ENCODE data around the gene TSSK3.

The TSSK3 gene

DNA sequence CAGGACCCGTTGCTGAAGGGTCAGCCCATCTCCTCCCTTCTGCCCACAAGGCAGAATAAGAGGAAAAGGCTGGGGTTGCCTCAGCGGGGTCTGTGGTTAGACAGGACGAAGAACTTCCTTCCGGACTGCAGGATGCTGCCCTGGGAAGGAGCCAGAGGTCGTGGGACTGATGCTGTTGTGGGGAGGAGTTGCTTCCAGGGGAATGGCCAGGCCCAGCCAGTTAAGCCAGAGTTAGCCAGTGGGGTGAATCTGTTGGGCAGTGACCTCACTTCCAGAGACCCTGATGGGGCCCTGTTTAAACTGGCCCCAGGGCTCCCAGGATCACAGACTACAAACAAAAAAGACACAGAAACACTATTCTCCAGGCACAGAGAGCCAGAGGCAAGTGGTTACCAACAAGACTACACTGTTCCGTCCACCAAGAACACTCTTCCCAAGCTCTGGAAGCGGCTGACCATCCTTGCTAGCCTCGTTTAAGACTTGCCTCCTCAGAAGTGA, 13.1 kb upstream of the TSSK3 start:
- Histone ChIP-seq H2BK5ac (ENCODE audit: low read depth, low read length, poor library complexity) (no peak overlapping the region), H4K91ac (ENCODE audit: low read depth, low read length) (no peak overlapping the region), H3K18ac (ENCODE audit: low read length) (no peak overlapping the region), H3K4me1 (ENCODE audit: control insufficient read depth in 1 of 2, insufficient read depth in 2 of 2, low read length in 2 of 2) (peaks cover 17 to 27% of the 10 kb centered on the region in 2 experiments), H3K79me1 (ENCODE audit: low read length) (peaks cover 9% of the 10 kb centered on the region), H3K14ac (ENCODE audit: low read length) (no peak overlapping the region), H3K4me3 (ENCODE audit: low read depth, low read length) (no peak overlapping the region), H2BK12ac (ENCODE audit: low read length) (no peak overlapping the region), H4K8ac (ENCODE audit: low read depth, low read length) (no peak overlapping the region), H3K9me3 (ENCODE audit: insufficient read depth, low read depth, low read length) (peaks cover 2% of the 10 kb centered on the region), H3K23ac (ENCODE audit: low read length) (no peak overlapping the region), H3K36me3 (ENCODE audit: control insufficient read depth in 1 of 2, insufficient read depth in 2 of 2, low read length in 2 of 2) (no peaks in the 10 kb centered on the region), H3K27me3 (ENCODE audit: insufficient read depth, low read length) (no peaks in the 10 kb centered on the region), H3K27ac (ENCODE audit: low read depth, low read length) (peak overlapping the region; percentile 20), H3K4me2 (ENCODE audit: low read length) (no peak overlapping the region), H4K12ac (ENCODE audit: low read depth, low read length) (no peak overlapping the region), H3K79me2 (ENCODE audit: control insufficient read depth, insufficient read depth, low read length, poor library complexity) (peaks cover 5% of the 10 kb centered on the region), H2AFZ (ENCODE audit: insufficient read depth, low read length, poor library complexity) (no peak overlapping the region), H3K4ac (ENCODE audit: low read depth, low read length) (no peak overlapping the region), H2BK120ac (ENCODE audit: insufficient read depth, low read length, poor library complexity) (no peak overlapping the region), H2AK5ac (ENCODE audit: low read length) (no peak overlapping the region), H3K9ac (ENCODE audit: low read length) (no peak overlapping the region)
- no peak for DNase-seq
- WGBS (ENCODE audit: extremely low coverage, insufficient coverage, insufficient read length) = no CpG with 5 or more reads among the region's 8 CpGs

DNA sequence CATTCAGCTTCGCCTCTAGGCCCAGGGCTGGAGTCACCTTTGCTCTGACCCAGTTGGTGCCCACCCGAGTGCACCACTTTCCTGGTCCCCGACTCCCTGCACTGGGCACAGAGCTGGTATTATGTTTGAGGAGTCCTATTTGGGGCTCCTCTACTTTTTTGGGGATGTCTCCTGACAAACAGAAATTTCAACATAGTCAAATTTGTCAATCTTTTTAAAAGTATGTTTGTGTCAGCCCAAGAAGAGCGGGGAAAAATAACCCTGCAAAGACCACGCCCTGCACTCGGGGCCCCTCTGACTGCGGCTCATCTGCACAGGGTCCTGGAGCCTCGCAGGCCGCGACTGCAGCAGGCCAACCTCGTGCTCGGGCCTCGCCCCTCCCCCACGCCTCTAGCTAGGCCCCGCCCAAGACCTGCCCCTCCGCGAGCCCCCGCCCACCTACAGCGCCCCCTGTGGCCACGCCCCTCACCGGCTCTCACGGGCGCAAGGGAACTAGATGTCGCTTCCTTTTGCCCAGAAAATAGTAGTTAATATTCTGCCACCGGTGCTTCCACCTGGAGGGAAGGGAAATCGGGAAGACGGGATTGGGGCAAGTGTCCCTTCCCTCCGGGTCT, 11.4 kb upstream of the TSSK3 start:
- Histone ChIP-seq H3K27ac (ENCODE audit: low read depth, low read length) (peak overlapping the region; percentile 53), H3K23ac (ENCODE audit: low read length) (no peak overlapping the region), H3K79me2 (ENCODE audit: control insufficient read depth, insufficient read depth, low read length, poor library complexity) (peaks cover 5% of the 10 kb centered on the region), H2AK5ac (ENCODE audit: low read length) (no peak overlapping the region), H3K79me1 (ENCODE audit: low read length) (peaks cover 9% of the 10 kb centered on the region), H3K18ac (ENCODE audit: low read length) (peak overlapping the region; percentile 71), H4K12ac (ENCODE audit: low read depth, low read length) (no peak overlapping the region), H3K4me2 (ENCODE audit: low read length) (peak overlapping the region; percentile 68), H3K4me1 (ENCODE audit: control insufficient read depth in 1 of 2, insufficient read depth in 2 of 2, low read length in 2 of 2) (peaks cover 17 to 24% of the 10 kb centered on the region in 2 experiments), H4K91ac (ENCODE audit: low read depth, low read length) (peak overlapping the region; percentile 52), H2BK5ac (ENCODE audit: low read depth, low read length, poor library complexity) (peak overlapping the region; percentile 43), H4K8ac (ENCODE audit: low read depth, low read length) (peak overlapping the region; percentile 81), H3K9me3 (ENCODE audit: insufficient read depth, low read depth, low read length) (peaks cover 2% of the 10 kb centered on the region), H3K9ac (ENCODE audit: low read length) (no peak overlapping the region), H2BK120ac (ENCODE audit: insufficient read depth, low read length, poor library complexity) (no peak overlapping the region), H3K4ac (ENCODE audit: low read depth, low read length) (no peak overlapping the region), H3K27me3 (ENCODE audit: insufficient read depth, low read length) (no peaks in the 10 kb centered on the region), H3K14ac (ENCODE audit: low read length) (no peak overlapping the region), H3K4me3 (ENCODE audit: low read depth, low read length) (peak overlapping the region; percentile 78), H2AFZ (ENCODE audit: insufficient read depth, low read length, poor library complexity) (peak overlapping the region; percentile 32), H3K36me3 (ENCODE audit: control insufficient read depth in 1 of 2, insufficient read depth in 2 of 2, low read length in 2 of 2) (no peaks in the 10 kb centered on the region), H2BK12ac (ENCODE audit: low read length) (no peak overlapping the region)
- WGBS (ENCODE audit: extremely low coverage, insufficient coverage, insufficient read length) = no CpG with 5 or more reads among the region's 28 CpGs
- DNase-seq = peak; percentile 53 to 64

DNA sequence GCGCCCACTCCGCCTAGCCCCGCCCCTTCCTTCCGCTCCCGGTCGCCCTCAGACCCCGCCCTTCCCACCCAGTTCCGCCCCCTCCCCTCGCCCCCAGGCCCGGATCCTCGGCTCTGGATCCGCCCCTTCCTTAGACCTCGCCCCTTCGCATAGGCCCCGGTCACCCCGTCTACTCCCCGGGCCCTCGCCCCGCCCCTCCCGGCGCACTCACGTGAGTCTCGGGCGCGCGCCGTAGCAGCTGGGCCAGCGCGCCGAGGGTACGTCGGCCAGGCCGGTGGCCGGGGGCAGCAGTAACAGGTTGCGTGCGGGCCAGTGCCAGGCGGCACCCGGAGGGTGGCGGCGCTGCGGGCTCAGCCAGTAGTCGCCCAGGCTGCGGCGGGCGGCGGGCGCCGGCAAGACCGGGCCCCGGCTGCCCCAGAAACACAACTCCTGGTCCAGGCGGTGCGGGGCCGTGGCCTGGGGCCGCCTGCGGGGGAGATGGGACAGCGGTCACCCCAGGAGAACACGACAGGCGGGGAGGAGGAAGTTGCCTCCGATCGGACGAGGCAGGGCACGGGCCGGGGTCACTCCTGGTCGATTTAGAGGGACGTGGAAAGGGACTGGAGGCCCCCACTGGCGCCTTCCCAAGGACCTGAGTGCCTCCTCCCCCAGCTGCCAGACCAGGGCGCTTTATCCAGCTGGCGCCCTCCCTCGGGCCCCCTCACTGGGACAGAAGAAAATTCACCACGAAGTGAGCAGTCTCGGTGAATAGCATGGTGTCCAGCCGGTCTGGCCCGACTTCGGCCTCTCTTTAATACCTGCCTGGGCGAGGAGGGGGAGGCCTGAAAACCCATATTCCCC, 10.7 kb upstream of the TSSK3 start:
- Histone ChIP-seq H2AFZ (ENCODE audit: insufficient read depth, low read length, poor library complexity) (peak overlapping the region; percentile 83), H3K36me3 (ENCODE audit: control insufficient read depth in 1 of 2, insufficient read depth in 2 of 2, low read length in 2 of 2) (no peaks in the 10 kb centered on the region), H3K23ac (ENCODE audit: low read length) (no peak overlapping the region), H3K4ac (ENCODE audit: low read depth, low read length) (peak overlapping the region; percentile 50), H2AK5ac (ENCODE audit: low read length) (peak overlapping the region; percentile 1), H3K4me1 (ENCODE audit: control insufficient read depth in 1 of 2, insufficient read depth in 2 of 2, low read length in 2 of 2) (peaks cover 12 to 19% of the 10 kb centered on the region in 2 experiments), H3K18ac (ENCODE audit: low read length) (peak overlapping the region; percentile 82), H2BK5ac (ENCODE audit: low read depth, low read length, poor library complexity) (peak overlapping the region; percentile 77), H3K79me1 (ENCODE audit: low read length) (peaks cover 9% of the 10 kb centered on the region), H3K9ac (ENCODE audit: low read length) (peak overlapping the region; percentile 62), H2BK120ac (ENCODE audit: insufficient read depth, low read length, poor library complexity) (peak overlapping the region; percentile 72), H3K79me2 (ENCODE audit: control insufficient read depth, insufficient read depth, low read length, poor library complexity) (peaks cover 5% of the 10 kb centered on the region), H3K14ac (ENCODE audit: low read length) (peak overlapping the region; percentile 38), H4K91ac (ENCODE audit: low read depth, low read length) (peak overlapping the region; percentile 80), H3K27me3 (ENCODE audit: insufficient read depth, low read length) (no peaks in the 10 kb centered on the region), H2BK12ac (ENCODE audit: low read length) (no peak overlapping the region), H3K4me3 (ENCODE audit: low read depth, low read length) (peak overlapping the region; percentile 78), H3K4me2 (ENCODE audit: low read length) (peak overlapping the region; percentile 87), H4K8ac (ENCODE audit: low read depth, low read length) (peak overlapping the region; percentile 92), H3K27ac (ENCODE audit: low read depth, low read length) (peak overlapping the region; percentile 71), H4K12ac (ENCODE audit: low read depth, low read length) (peak overlapping the region; percentile 69), H3K9me3 (ENCODE audit: insufficient read depth, low read depth, low read length) (peaks cover 2% of the 10 kb centered on the region)
- WGBS (ENCODE audit: extremely low coverage, insufficient coverage, insufficient read length) = no CpG with 5 or more reads among the region's 75 CpGs
- peak; percentile 87 to 92 for DNase-seq

DNA sequence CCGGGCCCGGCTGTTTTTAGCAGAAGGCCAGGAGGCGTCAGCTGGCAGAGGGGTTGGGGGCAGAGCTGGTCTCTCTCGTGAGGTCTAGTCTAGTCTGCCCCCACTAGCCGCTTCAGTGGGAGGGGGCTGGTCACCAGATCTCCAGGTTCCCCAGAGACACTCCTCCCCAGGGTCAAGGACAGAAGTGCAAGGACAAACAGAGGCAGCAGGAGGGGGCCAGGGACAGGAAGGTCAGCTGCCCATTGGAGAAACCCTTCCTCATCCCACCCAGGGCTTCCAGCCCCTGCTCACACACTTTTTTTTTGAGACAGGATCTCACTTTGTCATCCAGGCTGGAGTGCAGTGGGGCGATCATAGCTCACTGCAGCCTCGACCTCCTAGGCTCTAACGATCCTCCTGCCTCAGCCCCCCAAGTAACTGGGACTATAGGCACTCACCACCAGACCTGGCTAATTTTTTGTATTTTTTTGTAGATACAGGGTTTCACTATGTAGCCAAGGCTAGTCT, 10.0 kb upstream of the TSSK3 start:
- Histone ChIP-seq H3K14ac (ENCODE audit: low read length) (peak overlapping the region; percentile 17), H3K4me2 (ENCODE audit: low read length) (peak overlapping the region; percentile 87), H3K79me1 (ENCODE audit: low read length) (peaks cover 9% of the 10 kb centered on the region), H3K4me3 (ENCODE audit: low read depth, low read length) (no peak overlapping the region), H2BK5ac (ENCODE audit: low read depth, low read length, poor library complexity) (no peak overlapping the region), H3K79me2 (ENCODE audit: control insufficient read depth, insufficient read depth, low read length, poor library complexity) (peaks cover 5% of the 10 kb centered on the region), H3K36me3 (ENCODE audit: control insufficient read depth in 1 of 2, insufficient read depth in 2 of 2, low read length in 2 of 2) (no peaks in the 10 kb centered on the region), H3K23ac (ENCODE audit: low read length) (no peak overlapping the region), H3K27me3 (ENCODE audit: insufficient read depth, low read length) (no peaks in the 10 kb centered on the region), H3K27ac (ENCODE audit: low read depth, low read length) (peak overlapping the region; percentile 71), H4K8ac (ENCODE audit: low read depth, low read length) (peak overlapping the region; percentile 92), H2AK5ac (ENCODE audit: low read length) (no peak overlapping the region), H3K18ac (ENCODE audit: low read length) (peak overlapping the region; percentile 21), H2AFZ (ENCODE audit: insufficient read depth, low read length, poor library complexity) (no peak overlapping the region), H3K9me3 (ENCODE audit: insufficient read depth, low read depth, low read length) (peaks cover 2% of the 10 kb centered on the region), H4K12ac (ENCODE audit: low read depth, low read length) (peak overlapping the region; percentile 6), H4K91ac (ENCODE audit: low read depth, low read length) (peak overlapping the region; percentile 20), H3K4me1 (ENCODE audit: control insufficient read depth in 1 of 2, insufficient read depth in 2 of 2, low read length in 2 of 2) (peaks cover 9 to 16% of the 10 kb centered on the region in 2 experiments), H2BK120ac (ENCODE audit: insufficient read depth, low read length, poor library complexity) (no peak overlapping the region), H3K4ac (ENCODE audit: low read depth, low read length) (peak overlapping the region; percentile 25), H2BK12ac (ENCODE audit: low read length) (no peak overlapping the region), H3K9ac (ENCODE audit: low read length) (peak overlapping the region; percentile 29)
- WGBS (ENCODE audit: extremely low coverage, insufficient coverage, insufficient read length) = no CpG with 5 or more reads among the region's 8 CpGs
- no peak for DNase-seq

All from trophoblast cell (in vitro differentiated cells and primary cell).